A673 (cell line): ENCODE measurements around the gene PPP1R16B. TPM values are rescaled to one million over a fixed set of nuclear protein-coding genes. Genes with fewer than 3 reads are reported as not detected.

ENCODE experiments used
- BruUV-seq: library from RNA; stranded (reverse); fragments of 400-500 nt; replicated peaks from 2 replicates; lab custom pipeline; 2021; lab: Mats Ljungman, UMichigan
- CTCF ChIA-PET: fragments of 300-600 bp; sonication (Branson Sonifier 250); formaldehyde crosslinking; loops from one replicate; lab custom pipeline; 2022; ENCODE audit warnings: antibody characterized with exemption; lab: Charles Lee
- POLR2A ChIA-PET: fragments of 300-600 bp; sonication (Branson Sonifier 250); formaldehyde crosslinking; loops from one replicate; lab custom pipeline; 2022; ENCODE audit warnings: antibody characterized with exemption; ENCODE audit not compliant: low non-redundant PET; lab: Charles Lee
- DNase-seq: peaks from one replicate; pipeline ENCODE4 v3.0.0-alpha.2; 2015; ENCODE audit warnings: low spot score
- H3K27ac ChIP-seq: fragments of 200-600 bp; sonication (generic); 2 replicates; pipeline ENCODE4 v1.5.1; 2016; ENCODE audit warnings: mixed run types, low read depth, mild to moderate bottlenecking, mixed read lengths, antibody characterized with exemption, low read length; ENCODE audit not compliant: poor library complexity, severe bottlenecking
- H3K27me3 ChIP-seq: fragments of 200-600 bp; sonication (generic); replicated peaks from 2 replicates; pipeline ENCODE4 v1.6.1; 2017; ENCODE audit warnings: mixed run types, low read depth, mild to moderate bottlenecking, mixed read lengths, antibody characterized with exemption, low read length; ENCODE audit not compliant: insufficient read depth, poor library complexity
- H3K36me3 ChIP-seq: fragments of 200-600 bp; sonication (generic); 2 replicates; pipeline ENCODE4 v1.6.1; 2016; ENCODE audit warnings: mixed run types, mild to moderate bottlenecking, mixed read lengths, antibody characterized with exemption, low read length; ENCODE audit not compliant: insufficient read depth, poor library complexity, severe bottlenecking
- H3K4me1 ChIP-seq: fragments of 200-600 bp; sonication (generic); 2 replicates; pipeline ENCODE4 v1.6.1; 2017; ENCODE audit warnings: mixed run types, mild to moderate bottlenecking, mixed read lengths, antibody characterized with exemption, low read length; ENCODE audit not compliant: insufficient read depth, poor library complexity, severe bottlenecking
- H3K4me3 ChIP-seq: fragments of 200-600 bp; sonication (generic); 2 replicates; pipeline ENCODE4 v1.5.1; 2016; ENCODE audit warnings: low read depth, mixed run types, mild to moderate bottlenecking, mixed read lengths, low read length; ENCODE audit not compliant: poor library complexity, severe bottlenecking
- H3K9me3 ChIP-seq: fragments of 200-600 bp; sonication (generic); 2 replicates; pipeline ENCODE4 v1.6.1; 2016; ENCODE audit warnings: mixed run types, low read depth, mild to moderate bottlenecking, mixed read lengths, antibody characterized with exemption, low read length; ENCODE audit not compliant: poor library complexity, severe bottlenecking
- CTCF ChIP-seq: fragments of 300-800, 200-600 bp; sonication (generic); conservative IDR thresholded peaks from 2 replicates; pipeline ENCODE4 v1.5.1; 2017; ENCODE audit warnings: low read depth, mild to moderate bottlenecking, antibody characterized with exemption, low read length, moderate library complexity, mixed read lengths
- EZH2 ChIP-seq: fragments of 200-600 bp; sonication (generic); IDR thresholded peaks from 2 replicates; pipeline ENCODE4 v1.6.1; 2017; ENCODE audit warnings: borderline replicate concordance, low read depth, mild to moderate bottlenecking, mixed read lengths, antibody characterized with exemption, low read length; ENCODE audit not compliant: poor library complexity, severe bottlenecking
- intact Hi-C: fragments of 100-400 bp; cut with micrococcal nuclease; formaldehyde crosslinking; loops from one replicate; pipeline ENCODE4 v1.10.0; 2022; ENCODE audit not compliant: unreplicated experiment
- total RNA-seq: library from RNA; stranded (reverse); gene quantifications from 2 replicates; pipeline ENCODE4 v1.2.3, GENCODE V29; 2021

Gene PPP1R16B
- total RNA-seq, 1 experiment from 2014 or later = 0.17 TPM

- intact Hi-C loops = no loop called here
- no peaks in the 10 kb centered on the region for H3K4me1 ChIP-seq
- no peak overlapping the region for H3K4me3 ChIP-seq
- ChIA-PET POLR2A (no interaction called here), CTCF (no interaction called here)
- H3K27me3 ChIP-seq = no peaks in the 10 kb centered on the region
- BruUV-seq = no TSS peak
- DNase-seq = no peak
- TF ChIP-seq CTCF = no peak
- TF ChIP-seq EZH2 = no peak
- H3K27ac ChIP-seq = no peak overlapping the region
- H3K9me3 ChIP-seq = no peaks in the 10 kb centered on the region
- peaks cover 12% of the 10 kb centered on the region for H3K36me3 ChIP-seq
Measured at GRCh38 chr20:38774167-38774566, 31.3 kb upstream of the PPP1R16B start.

GRCh38 chr20:38776363-38776762 is 29.1 kb upstream of the PPP1R16B start:
- ChIA-PET POLR2A (no interaction called here), CTCF (no interaction called here)
- no TSS peak for BruUV-seq
- Histone ChIP-seq H3K36me3 (peaks cover 12% of the 10 kb centered on the region), H3K27me3 (no peaks in the 10 kb centered on the region), H3K9me3 (no peaks in the 10 kb centered on the region), H3K4me3 (no peak overlapping the region), H3K27ac (no peak overlapping the region), H3K4me1 (no peaks in the 10 kb centered on the region)
- intact Hi-C loops = no loop called here
- no peak for TF ChIP-seq EZH2
- no peak for TF ChIP-seq CTCF
- no peak for DNase-seq

- TF ChIP-seq EZH2 (no peak), CTCF (no peak)
- CTCF ChIA-PET = no interaction called here
- peaks cover 2% of the 10 kb centered on the region for H3K36me3 ChIP-seq
- DNase-seq = no peak
- H3K4me1 ChIP-seq = no peaks in the 10 kb centered on the region
- no peaks in the 10 kb centered on the region for H3K9me3 ChIP-seq
- intact Hi-C loops = no loop called here
- POLR2A ChIA-PET = no interaction called here
- H3K27me3 ChIP-seq = no peaks in the 10 kb centered on the region
- no peak overlapping the region for H3K4me3 ChIP-seq
- no peak overlapping the region for H3K27ac ChIP-seq
- no TSS peak for BruUV-seq
Measured at GRCh38 chr20:38779247-38780097, 26.0 kb upstream of the PPP1R16B start.
